ENCODE measurements around the gene LPCAT3.
"Not testable (repeated sequence)": the region's sequence is repeated elsewhere in the genome, so short reads cannot be mapped to it uniquely, and the experiment has no call there.

The LPCAT3 gene

GRCh38 chr12:7037411-7037810 lies 19.1 kb upstream of the LPCAT3 start:
- DNase-seq = not testable (repeated sequence)

- DNase-seq = no peak
Observed at GRCh38 chr12:7035463-7035862, 17.2 kb upstream of the LPCAT3 start.

GRCh38 chr12:7034464-7034863 lies 16.2 kb upstream of the LPCAT3 start:
- DNase-seq = no peak

GRCh38 chr12:7032990-7033389 lies 14.7 kb upstream of the LPCAT3 start:
- DNase-seq = no peak

GRCh38 chr12:7031306-7031705 lies 13.0 kb upstream of the LPCAT3 start:
- DNase-seq = no peak

GRCh38 chr12:7026854-7027253 lies 8.6 kb upstream of the LPCAT3 start:
- DNase-seq = no peak

GRCh38 chr12:7023114-7023513 lies 4.8 kb upstream of the LPCAT3 start:
- no peak for DNase-seq

- no peak for DNase-seq
Observed at GRCh38 chr12:7021956-7022355, 3.7 kb upstream of the LPCAT3 start.

GRCh38 chr12:7019043-7019569 lies 830 bp upstream of the LPCAT3 start:
- no peak for DNase-seq

GRCh38 chr12:7017870-7018349 lies 366 bp downstream of the LPCAT3 start:
- no peak for DNase-seq

GRCh38 chr12:7016958-7017571 lies 1.2 kb downstream of the LPCAT3 start:
- no peak for DNase-seq

- DNase-seq = no peak
Observed at GRCh38 chr12:7015555-7016370, 2.5 kb downstream of the LPCAT3 start.

GRCh38 chr12:7013101-7013500 lies 5.2 kb downstream of the LPCAT3 start:
- DNase-seq = no peak

- DNase-seq = no peak
Observed at GRCh38 chr12:7012024-7012607, 6.2 kb downstream of the LPCAT3 start.

- DNase-seq = not testable (repeated sequence)
Observed at GRCh38 chr12:7011398-7011797, 6.9 kb downstream of the LPCAT3 start.

- DNase-seq = no peak
Observed at GRCh38 chr12:7009512-7009911, 8.8 kb downstream of the LPCAT3 start.

- DNase-seq = no peak
Observed at GRCh38 chr12:7008864-7009263, 9.4 kb downstream of the LPCAT3 start.

GRCh38 chr12:7006639-7007038 lies 11.6 kb downstream of the LPCAT3 start:
- DNase-seq = no peak

GRCh38 chr12:7005311-7005710 lies 13.0 kb downstream of the LPCAT3 start:
- no peak for DNase-seq

- DNase-seq = no peak
Observed at GRCh38 chr12:7004840-7005239, 13.4 kb downstream of the LPCAT3 start.

GRCh38 chr12:7004287-7004803 lies 13.9 kb downstream of the LPCAT3 start:
- no peak for DNase-seq

GRCh38 chr12:7001921-7002591 lies 16.2 kb downstream of the LPCAT3 start:
- DNase-seq = no peak

Data from T-helper 9 cell (primary cell).